ENCODE measurements around the gene PIGR.

The PIGR gene

GRCh38 chr1:206911064-206911663, 35.1 kb downstream of the PIGR start:
- DNase-seq (ENCODE audit: low spot score), result peak; percentile 15

GRCh38 chr1:206909883-206910318, 36.4 kb downstream of the PIGR start:
- no peak for DNase-seq (ENCODE audit: low spot score)

- DNase-seq (ENCODE audit: low spot score), result no peak
Observed at GRCh38 chr1:206909161-206909882, 36.9 kb downstream of the PIGR start.

GRCh38 chr1:206908038-206908437, 38.2 kb downstream of the PIGR start:
- DNase-seq (ENCODE audit: low spot score), result no peak

- DNase-seq (ENCODE audit: low spot score), result peak; percentile 26
Observed at GRCh38 chr1:206907304-206907991, 38.8 kb downstream of the PIGR start.

- no peak for DNase-seq (ENCODE audit: low spot score)
Observed at GRCh38 chr1:206905295-206906164, 40.7 kb downstream of the PIGR start.

- DNase-seq (ENCODE audit: low spot score), result no peak
Observed at GRCh38 chr1:206904423-206905142, 41.7 kb downstream of the PIGR start.

GRCh38 chr1:206903687-206904086, 42.6 kb downstream of the PIGR start:
- DNase-seq (ENCODE audit: low spot score), result no peak

GRCh38 chr1:206902702-206903101, 43.6 kb downstream of the PIGR start:
- DNase-seq (ENCODE audit: low spot score), result no peak

GRCh38 chr1:206901944-206902343, 44.3 kb downstream of the PIGR start:
- DNase-seq (ENCODE audit: low spot score), result no peak

- DNase-seq (ENCODE audit: low spot score), result no peak
Observed at GRCh38 chr1:206900149-206900548, 46.1 kb downstream of the PIGR start.

- DNase-seq (ENCODE audit: low spot score), result no peak
Observed at GRCh38 chr1:206899717-206900116, 46.5 kb downstream of the PIGR start.

GRCh38 chr1:206898915-206899431, 47.3 kb downstream of the PIGR start:
- DNase-seq (ENCODE audit: low spot score), result no peak

GRCh38 chr1:206898089-206898914, 48.0 kb downstream of the PIGR start:
- no peak for DNase-seq (ENCODE audit: low spot score)

- no peak for DNase-seq (ENCODE audit: low spot score)
Observed at GRCh38 chr1:206897175-206897574, 49.1 kb downstream of the PIGR start, which contains the start of gene IL24. TSS of gene IL24 (plus strand) at chr1:206897443. CDS start at chr1:206897833, 390 bp downstream.

GRCh38 chr1:206896261-206896660, 50.0 kb downstream of the PIGR start:
- no peak for DNase-seq (ENCODE audit: low spot score)

- DNase-seq (ENCODE audit: low spot score), result no peak
Observed at GRCh38 chr1:206895837-206896242, 50.4 kb downstream of the PIGR start.

- no peak for DNase-seq (ENCODE audit: low spot score)
Observed at GRCh38 chr1:206895325-206895724, 50.9 kb downstream of the PIGR start.

GRCh38 chr1:206893380-206893779, 52.9 kb downstream of the PIGR start:
- no peak for DNase-seq (ENCODE audit: low spot score)

All from SK-N-DZ (cell line).